BE2C (cell line): ENCODE measurements around the gene PCNX3.

ENCODE experiments used
- DNase-seq: peaks from one replicate; pipeline ENCODE4 v3.0.0-alpha.2; 2020
- H3K27me3 ChIP-seq: fragments of 250-450 bp; sonication (Bioruptor Pico); 2 replicates; pipeline ENCODE4 v1.5.1; 2020; ENCODE audit warnings: mild to moderate bottlenecking
- H3K36me3 ChIP-seq: fragments of 250-450 bp; sonication (Bioruptor Pico); 2 replicates; pipeline ENCODE4 v1.5.1; 2020; ENCODE audit warnings: mild to moderate bottlenecking
- H3K4me1 ChIP-seq: fragments of 250-450 bp; sonication (Bioruptor Pico); 2 replicates; pipeline ENCODE4 v1.5.1; 2020
- H3K4me3 ChIP-seq: 2 replicates; pipeline ENCODE4 v1.5.1; 2011; ENCODE audit warnings: low read depth, low read length
- H3K9me3 ChIP-seq: fragments of 250-450 bp; sonication (Bioruptor Pico); 2 replicates; pipeline ENCODE4 v1.5.1; 2020
- CTCF ChIP-seq: IDR thresholded peaks from 2 replicates; pipeline ENCODE4 v1.5.1; 2012; ENCODE audit warnings: mild to moderate bottlenecking, low read depth, low read length

The PCNX3 gene

DNA sequence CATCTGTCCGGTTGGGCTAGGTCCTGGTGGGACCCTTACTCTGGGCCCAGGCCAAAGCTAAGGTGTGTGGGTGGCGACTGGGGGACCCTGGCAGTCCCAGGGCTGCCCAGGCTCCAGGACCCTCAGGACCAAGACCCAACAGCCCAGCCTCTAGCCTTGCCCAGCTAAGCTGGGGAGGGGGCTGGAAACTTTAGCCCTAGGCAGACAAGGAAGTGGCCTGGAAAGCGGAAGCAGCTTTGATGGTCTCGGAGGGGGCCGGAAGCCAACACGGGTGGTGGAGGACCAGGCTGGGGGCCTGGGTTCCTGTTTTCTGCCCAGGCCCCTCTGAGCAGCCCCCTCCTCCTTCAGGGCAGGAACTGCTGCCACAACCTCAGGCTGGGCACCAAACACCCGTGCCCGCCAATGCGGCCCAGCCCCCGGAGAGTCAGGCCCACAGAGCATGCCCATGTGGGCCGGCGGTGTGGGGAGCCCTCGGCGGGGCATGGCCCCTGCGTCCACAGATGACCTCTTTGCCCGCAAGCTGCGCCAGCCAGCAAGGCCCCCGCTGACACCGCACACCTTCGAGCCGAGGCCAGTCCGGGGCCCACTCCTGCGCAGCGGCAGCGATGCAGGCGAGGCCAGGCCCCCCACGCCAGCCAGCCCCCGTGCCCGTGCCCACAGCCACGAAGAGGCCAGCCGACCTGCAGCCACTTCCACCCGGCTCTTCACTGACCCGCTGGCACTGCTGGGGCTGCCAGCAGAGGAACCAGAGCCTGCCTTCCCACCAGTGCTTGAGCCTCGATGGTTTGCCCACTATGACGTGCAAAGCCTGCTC, 25.1 kb downstream of the PCNX3 start:
- H3K36me3 ChIP-seq: no peaks in the 10 kb centered on the region
- no peaks in the 10 kb centered on the region for H3K27me3 ChIP-seq
- no peak for DNase-seq
- TF ChIP-seq CTCF: no peak
- H3K4me1 ChIP-seq: no peaks in the 10 kb centered on the region
- H3K9me3 ChIP-seq: no peaks in the 10 kb centered on the region
- H3K4me3 ChIP-seq: no peak overlapping the region

GRCh38 chr11:65641297-65642013, 25.9 kb downstream of the PCNX3 start:
- Histone ChIP-seq H3K4me3 (no peak overlapping the region), H3K9me3 (no peaks in the 10 kb centered on the region), H3K36me3 (no peaks in the 10 kb centered on the region), H3K4me1 (no peaks in the 10 kb centered on the region), H3K27me3 (no peaks in the 10 kb centered on the region)
- TF ChIP-seq CTCF: no peak
- DNase-seq: no peak

GRCh38 chr11:65642014-65642671, 26.6 kb downstream of the PCNX3 start:
- DNase-seq: no peak
- no peak for TF ChIP-seq CTCF
- Histone ChIP-seq H3K36me3 (no peaks in the 10 kb centered on the region), H3K27me3 (no peaks in the 10 kb centered on the region), H3K4me1 (no peaks in the 10 kb centered on the region), H3K4me3 (no peak overlapping the region), H3K9me3 (no peaks in the 10 kb centered on the region)

DNA sequence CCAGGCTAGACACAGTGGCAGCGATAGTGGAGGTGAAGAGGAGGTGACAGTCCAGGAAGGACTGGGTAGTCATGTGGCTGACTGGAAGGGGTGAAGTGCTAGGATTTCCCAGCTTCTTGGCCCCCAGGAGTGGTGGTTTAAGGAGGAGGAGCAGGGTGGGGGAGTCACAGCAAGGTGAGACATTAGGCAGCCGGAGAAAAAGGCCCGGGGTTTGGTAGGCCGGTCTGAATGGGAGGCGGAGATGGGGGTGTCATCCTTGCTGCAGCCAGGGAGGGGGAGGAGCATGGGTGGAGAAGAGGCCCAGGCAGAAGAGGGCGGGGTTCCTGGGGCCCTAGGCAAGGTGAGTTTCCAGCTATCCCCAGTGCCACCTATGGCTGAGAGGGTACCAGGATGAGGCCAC, 28.4 kb downstream of the PCNX3 start:
- H3K36me3 ChIP-seq: no peaks in the 10 kb centered on the region
- H3K4me1 ChIP-seq: no peaks in the 10 kb centered on the region
- TF ChIP-seq CTCF: no peak
- DNase-seq: no peak
- no peaks in the 10 kb centered on the region for H3K9me3 ChIP-seq
- no peak overlapping the region for H3K4me3 ChIP-seq
- no peaks in the 10 kb centered on the region for H3K27me3 ChIP-seq

DNA sequence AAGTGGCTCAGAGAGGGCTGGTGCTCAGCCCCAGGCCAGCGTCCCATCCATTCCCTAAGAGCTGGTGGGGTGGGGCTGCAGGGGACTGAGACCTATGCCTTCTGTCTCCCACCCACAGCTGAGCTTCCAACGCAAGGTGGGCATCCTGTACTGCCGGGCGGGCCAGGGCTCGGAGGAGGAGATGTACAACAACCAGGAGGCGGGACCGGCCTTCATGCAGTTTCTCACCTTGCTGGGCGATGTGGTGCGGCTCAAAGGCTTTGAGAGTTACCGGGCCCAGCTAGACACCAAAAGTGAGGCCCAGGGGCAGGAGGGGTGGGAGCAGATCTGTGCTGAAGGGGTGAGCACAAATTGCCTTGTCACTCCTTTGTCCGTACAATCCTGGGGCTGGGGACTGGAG, 29.3 kb downstream of the PCNX3 start:
- H3K4me3 ChIP-seq: no peak overlapping the region
- no peaks in the 10 kb centered on the region for H3K4me1 ChIP-seq
- DNase-seq: no peak
- no peaks in the 10 kb centered on the region for H3K27me3 ChIP-seq
- no peak for TF ChIP-seq CTCF
- no peaks in the 10 kb centered on the region for H3K36me3 ChIP-seq
- H3K9me3 ChIP-seq: no peaks in the 10 kb centered on the region
